Measurements from ENCODE around the gene BCAS2. TPM values are rescaled to one million over a fixed set of nuclear protein-coding genes. Genes with fewer than 3 reads are reported as not detected.

Gene BCAS2
- total and polyA plus RNA-seq, 5 experiments from 2014 or later = 37.1 to 100.0 (median 90.0) TPM

- POLR2A ChIA-PET = no interaction called here
- no peaks in the 10 kb centered on the region for H3K9me3 Mint-ChIP-seq
- peaks cover 2 to 19% (median 9%) of the 10 kb centered on the region in 5 donors for H3K27me3 Mint-ChIP-seq
- ATAC-seq (no peak), DNase-seq (no peak)
- H3K27ac Mint-ChIP-seq = no peak overlapping the region
- peaks cover 0 to 3% (median 0%) of the 10 kb centered on the region in 4 donors for H3K4me1 Mint-ChIP-seq
- H3K4me3 Mint-ChIP-seq = no peak overlapping the region
- no peaks in the 10 kb centered on the region for H3K36me3 Mint-ChIP-seq
Measured at GRCh38 chr1:114522264-114522575, 59.2 kb downstream of the BCAS2 start.

GRCh38 chr1:114521396-114522263 lies 59.8 kb downstream of the BCAS2 start:
- Mint-ChIP-seq H3K9me3 (no peaks in the 10 kb centered on the region), H3K4me1 (peaks cover 0 to 3% (median 0%) of the 10 kb centered on the region in 4 donors), H3K27ac (peak overlapping the region in 1 of 10 donors; percentile 63), H3K27me3 (peaks cover 2 to 19% (median 9%) of the 10 kb centered on the region in 5 donors), H3K4me3 (no peak overlapping the region), H3K36me3 (no peaks in the 10 kb centered on the region)
- no peak for DNase-seq
- ATAC-seq = no peak
- POLR2A ChIA-PET = interaction anchor here (1.2 kb wide), 1 partner anchor 10 kb away, joined by 5 read pairs; no protein-coding TSS in a partner anchor

Other genes with a start within 250 kb of the BCAS2 start
- gene TRIM33, start 70.4 kb downstream of the BCAS2 start, total RNA-seq = 10 to 100 TPM; 57.5 to 58.6 TPM
- 10 to 100 TPM; 18.2 to 32.2 (median 23.2) TPM for gene TRIM33, start 70.4 kb downstream of the BCAS2 start, polyA plus RNA-seq
- gene DENND2C, start 88.4 kb upstream of the BCAS2 start, total RNA-seq = 1 to 10 TPM; 1.9 to 2.3 TPM
- 1 to 10 TPM in 1 of 3 donors, under 1 TPM in 2; 0.44 to 1.0 (median 0.77) TPM for gene DENND2C, start 88.4 kb upstream of the BCAS2 start, polyA plus RNA-seq
- not detected for gene AMPD1, start 113.9 kb upstream of the BCAS2 start, total RNA-seq
- not detected for gene AMPD1, start 113.9 kb upstream of the BCAS2 start, polyA plus RNA-seq
- gene NRAS, start 135.2 kb upstream of the BCAS2 start, total RNA-seq = 10 to 100 TPM; 28.1 to 28.2 TPM
- gene NRAS, start 135.2 kb upstream of the BCAS2 start, polyA plus RNA-seq = 10 to 100 TPM; 25.5 to 33.3 (median 29.6) TPM
- 100 to 1,000 TPM; 534 to 610 TPM for gene CSDE1, start 176.4 kb upstream of the BCAS2 start, total RNA-seq
- gene CSDE1, start 176.4 kb upstream of the BCAS2 start, polyA plus RNA-seq = 100 to 1,000 TPM; 354 to 411 (median 407) TPM
- gene SIKE1, start 199.1 kb upstream of the BCAS2 start, total RNA-seq = 10 to 100 TPM; 59.3 to 64.3 TPM
- 10 to 100 TPM; 28.9 to 31.0 (median 29.9) TPM for gene SIKE1, start 199.1 kb upstream of the BCAS2 start, polyA plus RNA-seq

Measured in naive thymus-derived CD8-positive, alpha-beta T cell (primary cell).